Activated T-helper 1 cell treated with anti-CD3 and anti-CD28 coated beads, Interleukin-2, amount 50 U/mL, for 16 hours (primary cell): ENCODE measurements around the gene LZTS2.
"Not testable (repeated sequence)": the region's sequence is repeated elsewhere in the genome, so short reads cannot be mapped to it uniquely, and the experiment has no call there.

Source experiments
- DNase-seq, 2 donors: peaks; one replicate each; pipeline ENCODE4 v3.0.0-alpha.2; 2020; ENCODE audit warnings: low read depth in 1 of 2, low spot score in 1 of 2

Gene LZTS2, protein sequence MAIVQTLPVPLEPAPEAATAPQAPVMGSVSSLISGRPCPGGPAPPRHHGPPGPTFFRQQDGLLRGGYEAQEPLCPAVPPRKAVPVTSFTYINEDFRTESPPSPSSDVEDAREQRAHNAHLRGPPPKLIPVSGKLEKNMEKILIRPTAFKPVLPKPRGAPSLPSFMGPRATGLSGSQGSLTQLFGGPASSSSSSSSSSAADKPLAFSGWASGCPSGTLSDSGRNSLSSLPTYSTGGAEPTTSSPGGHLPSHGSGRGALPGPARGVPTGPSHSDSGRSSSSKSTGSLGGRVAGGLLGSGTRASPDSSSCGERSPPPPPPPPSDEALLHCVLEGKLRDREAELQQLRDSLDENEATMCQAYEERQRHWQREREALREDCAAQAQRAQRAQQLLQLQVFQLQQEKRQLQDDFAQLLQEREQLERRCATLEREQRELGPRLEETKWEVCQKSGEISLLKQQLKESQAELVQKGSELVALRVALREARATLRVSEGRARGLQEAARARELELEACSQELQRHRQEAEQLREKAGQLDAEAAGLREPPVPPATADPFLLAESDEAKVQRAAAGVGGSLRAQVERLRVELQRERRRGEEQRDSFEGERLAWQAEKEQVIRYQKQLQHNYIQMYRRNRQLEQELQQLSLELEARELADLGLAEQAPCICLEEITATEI

DNA sequence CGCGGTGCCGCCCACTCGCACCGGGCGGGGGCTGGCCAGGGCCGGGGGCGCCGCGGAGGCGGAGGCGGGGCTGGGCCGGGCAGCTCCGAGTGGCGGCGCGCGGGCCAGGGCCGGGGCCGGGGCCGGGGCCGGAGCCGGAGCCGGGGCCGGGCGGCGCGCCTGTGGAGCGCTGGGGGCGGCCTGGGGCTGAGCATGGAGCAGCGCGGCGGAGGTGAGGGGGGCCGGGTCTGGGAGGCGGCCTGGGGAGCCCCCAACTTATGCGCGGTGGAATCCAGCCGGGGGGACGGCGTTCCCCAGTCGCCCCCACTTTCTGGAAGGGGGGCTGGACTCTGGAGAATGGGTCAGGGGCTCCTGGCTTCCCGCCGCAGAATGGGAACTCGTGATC, at the start of gene LZTS2:
Gene LZTS2, plus strand, starts transcription at position 67 of the 385 bp plus-strand sequence. CDS start 2,731 bp downstream, outside the sequence.
- no peak for DNase-seq

DNA sequence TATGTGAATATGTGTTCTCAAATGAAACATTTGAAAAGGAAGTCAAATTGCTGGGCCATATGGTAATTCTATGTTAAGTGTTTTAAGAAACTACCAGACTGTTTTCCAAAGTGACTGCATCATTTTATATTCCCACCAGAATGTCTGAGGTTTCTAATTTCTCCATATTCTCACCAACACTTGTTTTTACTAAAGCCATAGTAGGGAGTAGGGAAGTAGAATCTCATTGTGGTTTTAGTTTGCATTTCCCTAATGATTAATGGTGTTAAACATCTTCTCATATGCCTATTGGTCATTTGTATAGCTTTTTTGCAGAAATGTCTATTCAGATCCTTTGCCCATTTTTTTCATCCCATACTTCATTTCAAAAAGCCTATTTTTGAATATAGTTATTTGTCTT, 39.4 kb upstream of the LZTS2 start:
- DNase-seq: no peak

DNA sequence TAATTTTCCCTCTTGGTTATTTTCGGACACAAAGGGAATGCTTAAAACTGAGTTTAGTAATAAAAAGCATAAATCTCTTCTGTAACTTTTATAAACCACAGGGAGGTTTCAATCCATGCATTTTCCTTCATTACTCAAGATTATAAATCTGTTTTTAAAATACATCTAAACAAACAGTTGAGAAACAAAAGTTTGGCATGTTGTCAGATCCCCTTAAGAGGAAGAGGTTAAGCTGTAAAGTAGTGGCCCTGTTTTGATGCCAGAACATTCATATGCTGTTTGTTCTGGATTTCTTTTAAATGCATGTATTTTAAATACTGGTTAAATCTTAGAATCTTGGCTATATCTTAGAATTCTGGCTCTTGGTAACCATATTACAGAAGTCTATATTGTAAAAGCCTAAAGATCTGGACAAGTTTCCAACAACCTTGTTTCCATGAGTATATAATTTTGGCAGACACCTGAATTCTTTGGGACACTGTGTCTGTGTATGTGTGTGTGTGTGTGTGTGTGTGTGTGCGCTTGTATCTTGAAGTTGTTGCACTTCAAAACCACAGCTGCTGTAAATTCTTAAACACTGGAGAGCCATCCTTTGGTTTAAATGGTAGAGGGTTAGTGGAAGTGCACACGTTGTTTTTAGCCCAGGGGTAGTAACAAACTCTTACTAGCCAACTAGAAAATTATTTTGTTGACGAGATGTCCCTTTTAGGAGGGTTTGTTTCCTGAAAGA, 37.1 kb upstream of the LZTS2 start:
- no peak for DNase-seq

DNA sequence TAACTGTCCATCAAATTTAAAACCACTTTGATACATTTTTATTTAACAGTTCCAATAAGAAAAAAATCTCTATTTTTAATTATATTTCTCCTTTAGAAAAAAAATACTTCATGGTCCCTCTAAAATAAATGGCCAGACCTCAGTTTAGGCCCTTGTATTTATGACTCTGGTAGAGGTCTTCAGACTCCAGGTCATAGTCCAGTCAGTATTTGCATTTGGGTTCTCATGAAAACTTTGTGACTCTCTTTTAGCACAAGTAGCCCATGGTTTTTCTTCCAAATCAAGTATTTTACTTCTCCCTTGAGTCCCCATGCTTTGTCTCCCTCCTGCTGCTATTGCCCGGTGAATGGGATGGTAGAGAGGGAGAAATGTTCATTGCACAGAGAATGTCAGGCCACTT, 35.8 kb upstream of the LZTS2 start:
- no peak for DNase-seq

DNA sequence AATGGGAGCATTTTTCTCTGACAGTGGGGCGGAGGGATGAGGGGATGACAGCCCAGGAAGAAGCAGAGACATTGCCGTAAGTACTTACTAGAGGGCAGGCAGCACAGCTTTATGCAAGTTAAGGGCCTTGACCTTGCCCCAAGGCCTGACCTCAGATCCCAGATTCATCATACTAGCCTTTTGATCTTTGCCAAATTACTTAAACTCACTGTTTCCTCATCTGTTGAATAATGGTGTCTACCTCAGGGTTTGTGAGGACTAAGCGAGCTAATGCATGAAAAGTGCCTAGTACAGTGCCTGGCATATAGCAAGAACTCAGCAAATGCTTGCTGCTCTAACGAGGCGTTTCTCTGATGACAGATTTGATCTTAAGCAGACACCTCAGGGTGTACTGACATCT, 33.8 kb upstream of the LZTS2 start:
- DNase-seq: no peak

DNA sequence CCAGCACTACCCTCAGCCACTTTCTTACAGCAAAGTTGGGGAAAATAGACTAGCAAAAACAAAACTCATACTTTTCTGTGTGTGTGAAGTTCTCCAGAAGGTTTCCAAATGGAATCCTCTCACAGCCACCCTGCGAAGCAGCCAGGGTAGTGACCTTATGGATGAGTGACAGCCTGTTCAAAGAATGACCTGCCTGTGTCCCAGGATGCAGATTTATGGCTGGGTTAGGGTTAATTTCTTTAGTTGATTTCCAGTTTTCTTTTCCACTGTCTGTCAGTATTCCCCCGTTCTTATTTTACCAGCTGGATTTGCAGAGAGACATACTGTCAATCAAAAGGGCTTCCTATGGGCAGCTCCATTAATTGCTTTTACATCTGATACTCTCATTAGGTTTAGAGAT, 32.7 kb upstream of the LZTS2 start:
- no peak for DNase-seq

DNA sequence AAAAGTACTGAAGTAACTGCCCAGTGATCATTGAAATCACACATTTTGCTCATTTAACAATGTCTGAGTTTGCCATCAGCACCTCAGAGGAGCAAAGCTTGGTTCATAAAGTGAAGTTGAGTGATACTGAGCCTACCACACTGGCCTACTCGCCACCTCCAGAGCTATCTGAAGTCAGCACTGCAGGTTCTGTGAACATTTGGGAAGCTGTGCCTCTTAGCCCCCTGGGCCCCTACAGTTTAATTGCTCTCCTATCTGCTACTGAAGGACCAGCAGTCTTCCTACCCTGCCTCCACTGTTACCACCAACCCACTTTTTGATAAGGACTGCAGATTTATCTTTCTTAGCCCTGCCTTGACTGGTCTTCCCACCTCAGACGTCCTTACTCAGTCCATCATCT, 32.3 kb upstream of the LZTS2 start:
- no peak for DNase-seq

DNA sequence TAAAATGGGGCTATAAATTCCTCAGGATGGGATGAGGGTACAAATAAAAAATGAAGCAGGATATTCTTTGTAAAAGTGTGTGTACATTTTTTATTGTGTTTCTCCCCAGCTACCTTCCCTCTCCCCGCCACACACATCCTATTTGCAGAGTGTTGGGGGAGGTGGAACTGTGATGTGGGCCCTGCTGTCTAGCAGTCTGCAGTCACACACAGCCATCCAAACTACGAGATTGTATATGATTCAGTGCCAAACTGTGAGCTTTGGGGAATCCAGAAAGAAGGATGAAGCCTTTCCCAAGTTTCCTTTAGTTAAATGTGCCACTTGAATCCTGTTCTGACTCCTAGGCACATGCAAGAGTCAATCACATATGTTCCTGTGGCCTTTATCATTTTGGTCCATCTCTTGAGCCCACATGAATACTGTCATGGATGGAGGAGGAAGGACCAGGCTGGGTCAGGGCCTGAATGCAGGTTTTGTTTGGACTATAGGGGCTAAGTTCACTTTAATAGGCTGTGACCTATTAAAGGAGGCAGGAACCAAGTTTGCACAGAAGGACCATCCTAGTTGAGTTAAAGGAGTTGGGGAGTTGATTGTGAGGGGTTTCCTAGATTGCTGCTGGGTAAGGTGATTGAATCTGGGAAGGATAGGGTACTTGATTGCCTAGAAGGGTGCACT, 31.4 kb upstream of the LZTS2 start:
- no peak for DNase-seq

DNA sequence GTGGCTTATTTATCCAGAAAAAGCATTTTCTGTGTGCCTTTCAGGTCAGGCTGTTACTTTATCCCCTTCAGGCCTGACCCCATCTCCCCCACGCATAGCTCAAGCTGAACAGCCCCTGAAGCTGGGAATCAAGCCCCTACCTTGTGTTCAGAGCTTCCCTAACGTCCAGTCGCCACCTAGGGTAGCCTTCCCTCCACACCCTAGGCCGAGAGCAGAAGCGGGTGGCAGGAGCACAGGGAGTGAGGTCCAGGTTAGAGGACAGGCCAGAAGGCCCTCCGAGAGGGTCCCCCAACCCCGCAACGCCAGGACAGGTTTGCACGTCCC, 30.8 kb upstream of the LZTS2 start:
- DNase-seq: no peak

DNA sequence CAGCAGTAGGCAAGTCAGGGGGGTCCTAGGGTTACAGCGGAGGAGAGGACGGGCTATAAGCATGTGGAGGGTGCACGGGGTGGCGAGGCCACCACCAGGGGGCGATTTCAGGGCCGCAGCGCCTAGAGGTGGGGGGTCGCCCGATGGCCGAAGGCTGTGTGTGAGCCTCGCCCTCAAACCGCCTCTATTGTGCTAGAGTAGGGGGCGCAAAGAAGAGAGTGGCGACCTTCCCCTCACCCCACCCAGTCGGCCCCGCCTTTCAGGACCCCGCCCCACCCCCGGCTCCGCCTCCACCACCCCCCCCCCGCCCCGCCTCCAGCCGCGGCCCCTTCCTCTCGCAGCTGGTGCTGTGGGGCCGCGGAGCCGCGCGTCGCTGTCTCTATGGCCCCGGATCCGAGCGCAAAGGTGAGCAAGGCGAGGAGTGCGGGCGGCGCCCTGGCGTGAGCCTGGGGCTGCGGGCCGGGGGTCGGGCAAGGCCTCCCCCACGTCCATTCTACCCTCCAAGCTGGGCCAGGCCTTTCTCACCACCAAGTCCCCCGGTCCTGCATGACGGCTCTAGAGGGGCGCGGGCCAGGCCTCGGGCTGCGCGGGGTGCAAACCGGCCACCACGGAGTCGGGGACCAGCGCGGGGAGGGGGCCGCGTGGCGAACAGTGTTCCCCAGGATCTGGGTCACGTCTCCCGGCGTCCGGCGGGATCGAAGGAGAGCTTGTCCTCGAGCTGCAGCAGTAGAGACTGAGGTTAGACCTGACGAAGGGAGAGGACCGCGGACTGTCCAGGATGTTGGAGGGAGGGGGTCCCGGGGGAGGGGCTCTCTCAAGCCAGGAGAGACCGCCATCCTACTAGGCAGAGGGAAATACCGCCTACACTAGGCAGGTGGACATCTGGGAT, 30.2 kb upstream of the LZTS2 start, which contains the start of gene SEMA4G:
Gene SEMA4G, plus strand, starts transcription at position 318 of the 889 bp plus-strand sequence. CDS start 3,409 bp downstream, outside the sequence.
- DNase-seq: peak in 1 of 2 donors; percentile 13

DNA sequence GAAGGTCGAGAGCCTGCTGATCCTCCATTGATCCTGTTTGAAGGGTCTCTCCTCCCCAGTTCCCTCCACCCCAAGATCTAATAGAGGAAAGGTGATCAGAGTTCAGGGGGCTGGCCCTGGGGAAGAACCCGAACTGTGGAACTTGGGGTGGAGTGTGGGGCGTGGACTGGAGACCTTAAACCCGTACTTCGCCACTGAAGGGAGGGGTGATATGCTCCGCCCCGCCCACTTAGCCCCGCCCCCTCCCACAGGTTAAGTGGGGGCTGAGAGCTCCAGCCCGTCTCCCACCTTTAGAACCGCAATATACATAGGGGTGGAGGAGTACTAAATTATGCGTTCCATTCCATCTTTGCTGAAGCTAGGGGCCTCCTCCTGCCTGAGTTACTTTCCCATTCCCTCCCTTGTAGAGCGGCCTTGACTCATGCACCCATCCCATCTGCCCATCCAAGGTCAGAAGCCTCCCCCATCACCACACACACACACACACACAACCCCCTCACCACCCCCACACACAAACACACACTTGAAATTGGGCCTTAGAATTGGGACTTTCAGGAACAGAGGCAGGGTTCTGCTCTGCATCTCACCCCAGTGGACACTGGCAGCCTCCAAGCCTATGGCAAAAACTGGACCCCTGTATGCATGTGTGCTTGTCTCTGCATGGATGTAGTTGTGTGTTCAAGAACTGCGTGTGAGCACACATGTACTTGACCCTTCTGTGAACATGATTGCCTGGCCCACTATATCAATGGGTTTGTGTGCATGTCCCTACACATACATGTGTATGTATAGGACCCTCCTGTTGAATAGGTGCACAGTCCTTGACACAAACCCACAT, 29.3 kb upstream of the LZTS2 start:
- DNase-seq: no peak

DNA sequence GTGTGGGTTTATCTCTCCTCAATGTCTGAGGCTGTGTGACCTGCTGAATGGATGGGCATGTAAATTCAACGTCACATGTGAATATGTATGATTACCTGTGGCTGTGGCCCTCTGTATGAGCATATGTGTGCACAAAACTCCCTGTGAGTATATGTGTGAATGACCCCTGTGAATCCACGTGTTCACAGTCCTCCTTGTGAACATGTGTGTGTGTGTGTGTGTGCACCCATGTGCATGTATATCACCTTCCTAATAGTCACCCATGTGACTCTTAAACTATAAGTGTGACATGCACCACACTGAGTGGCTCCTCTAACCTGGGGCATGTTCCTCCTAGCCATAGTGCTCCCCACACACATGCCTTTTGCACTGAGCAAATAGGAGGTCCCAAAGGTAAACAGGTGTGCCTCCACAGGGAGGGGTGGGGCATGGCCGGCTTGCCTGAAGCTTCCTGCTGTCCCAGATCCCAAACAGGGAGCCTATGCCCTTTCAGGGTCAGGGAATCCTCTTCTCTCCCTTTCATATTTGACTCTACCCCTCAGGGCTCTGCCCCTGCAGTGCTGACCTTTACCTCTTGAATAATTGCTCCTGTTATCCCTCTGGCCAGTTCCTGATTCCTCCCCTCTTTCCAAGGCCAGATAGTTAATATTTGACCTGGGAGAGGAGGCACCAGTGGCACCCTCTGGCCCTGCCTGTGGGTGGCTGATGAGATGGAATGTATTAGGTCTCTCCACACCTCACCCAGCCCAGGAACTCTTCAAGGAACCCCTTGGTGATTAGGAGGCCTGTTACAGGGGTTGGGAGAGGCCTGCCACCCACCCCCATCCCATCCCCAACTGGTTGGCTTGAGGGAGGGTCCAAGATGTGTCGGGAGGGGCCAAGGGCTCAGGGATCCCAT, 28.4 kb upstream of the LZTS2 start:
- DNase-seq: no peak

DNA sequence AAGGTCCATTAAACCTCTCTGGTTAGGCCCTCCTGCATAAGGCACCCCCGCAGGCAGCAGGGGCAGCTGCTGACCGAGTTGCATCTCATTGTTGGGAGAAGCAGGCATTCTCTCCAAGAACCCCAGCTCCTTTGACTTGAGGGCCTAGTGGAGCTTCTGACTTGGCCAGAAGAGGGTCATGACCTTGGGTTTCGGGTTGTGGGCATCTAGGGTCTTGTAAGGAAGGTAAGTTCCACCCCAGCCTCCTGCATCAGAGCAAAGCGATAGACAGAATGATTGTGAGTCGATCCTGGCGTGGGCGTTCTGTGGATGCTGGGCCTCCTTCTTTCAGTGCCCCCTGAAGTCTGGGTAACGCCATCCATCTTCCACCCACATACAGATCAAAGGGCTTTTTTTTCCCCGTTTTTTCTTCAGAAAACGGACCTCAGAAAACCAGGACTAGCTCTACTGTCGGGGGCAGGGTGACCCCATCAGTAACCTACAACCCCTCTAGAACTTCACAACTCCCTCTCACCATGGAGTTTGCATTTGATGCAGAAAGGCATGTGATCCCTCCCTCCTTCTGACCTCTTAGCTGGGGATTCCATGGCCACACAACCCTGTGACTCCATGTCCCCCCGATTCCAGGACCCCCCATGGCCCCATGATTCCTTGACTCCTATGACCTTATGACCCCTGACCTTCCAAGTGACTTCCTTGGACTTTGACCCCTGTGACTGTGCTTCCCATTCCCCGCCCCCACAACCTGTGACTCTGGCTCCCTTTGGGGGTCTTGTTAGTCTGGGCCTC, 27.3 kb upstream of the LZTS2 start:
- DNase-seq: no peak

DNA sequence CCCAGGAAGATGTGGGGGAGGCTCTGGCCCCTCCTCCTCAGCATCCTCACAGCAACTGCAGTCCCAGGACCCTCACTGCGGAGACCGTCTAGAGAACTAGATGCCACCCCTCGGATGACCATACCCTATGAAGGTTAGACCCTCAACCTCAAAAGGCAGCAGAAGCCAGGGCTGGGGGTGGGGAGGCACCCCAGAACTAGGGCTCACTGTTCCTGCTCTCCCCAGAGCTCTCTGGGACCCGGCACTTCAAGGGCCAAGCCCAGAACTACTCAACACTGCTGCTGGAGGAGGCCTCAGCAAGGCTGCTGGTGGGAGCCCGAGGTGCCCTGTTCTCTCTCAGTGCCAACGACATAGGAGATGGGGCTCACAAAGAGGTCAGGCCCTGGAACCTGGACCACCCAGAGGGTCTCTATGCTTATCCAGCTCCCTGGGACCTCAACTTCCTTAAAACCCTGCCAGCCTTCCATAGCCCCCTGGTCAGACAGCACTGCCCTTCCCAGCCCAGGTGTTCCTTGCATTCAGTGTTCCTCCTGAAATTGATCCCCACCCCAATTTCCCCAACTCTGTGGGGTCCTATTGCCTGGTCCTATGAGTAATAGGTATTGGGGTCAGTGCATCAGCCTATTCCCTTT, 26.6 kb upstream of the LZTS2 start:
- no peak for DNase-seq

DNA sequence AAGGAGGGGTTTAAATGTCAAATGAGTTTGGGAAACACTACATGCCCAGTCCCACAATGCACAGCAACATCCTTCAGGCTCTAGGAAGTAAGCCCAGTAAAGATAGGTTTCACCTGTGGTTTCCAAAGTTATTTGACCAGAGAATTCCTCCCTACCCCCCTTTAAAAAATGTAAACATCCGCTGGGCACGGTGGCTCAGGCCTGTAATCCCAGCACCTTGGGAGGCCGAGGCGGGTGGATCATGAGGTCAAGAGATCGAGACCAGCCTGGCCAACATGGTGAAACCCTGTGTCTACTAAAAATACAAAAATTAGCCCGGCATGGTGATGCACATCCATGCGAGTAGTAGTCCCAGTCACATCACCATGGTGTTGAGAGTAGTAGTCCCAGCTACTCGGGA, 24.2 kb upstream of the LZTS2 start:
- not testable (repeated sequence) for DNase-seq

DNA sequence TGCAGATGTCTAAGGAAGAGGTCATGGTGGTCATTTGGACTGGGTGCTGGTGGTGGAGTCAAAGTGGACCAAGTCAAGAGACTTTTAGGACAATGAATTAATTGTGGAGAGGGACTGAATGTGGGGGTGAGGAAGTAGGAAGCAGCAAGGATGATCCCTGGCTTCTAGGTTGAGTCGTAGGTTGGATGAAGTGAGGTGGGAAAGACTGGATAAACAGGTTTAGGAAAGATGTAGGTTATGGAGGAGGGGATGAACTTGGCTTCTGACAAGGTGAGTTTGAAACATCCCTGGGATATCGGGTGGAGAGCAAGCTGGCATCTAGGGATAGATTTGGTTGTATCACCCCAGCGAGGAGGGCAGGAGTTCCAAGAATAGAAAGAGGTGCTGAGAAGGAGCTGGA, 22.7 kb upstream of the LZTS2 start:
- DNase-seq: no peak

DNA sequence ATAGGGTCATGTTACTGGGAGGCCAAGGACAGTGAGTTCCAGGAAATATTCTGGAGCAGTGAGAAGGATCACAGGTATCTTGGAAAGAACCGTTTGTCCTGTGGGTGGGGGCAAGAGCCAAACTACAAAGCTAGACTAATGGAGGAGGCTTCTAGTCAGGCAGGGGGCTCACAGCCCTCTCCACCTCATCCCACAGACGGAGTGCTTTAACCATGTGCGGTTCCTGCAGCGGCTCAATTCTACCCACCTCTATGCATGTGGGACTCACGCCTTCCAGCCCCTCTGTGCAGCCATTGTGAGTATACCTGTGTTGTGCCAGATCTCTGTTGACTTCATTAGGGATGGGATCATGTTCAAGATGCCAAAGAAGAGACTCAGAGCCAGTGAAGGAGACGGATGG, 22.2 kb upstream of the LZTS2 start:
- DNase-seq: no peak
